ENCODE results near the gene FAM89B.

FAM89B gene

GRCh38 chr11:65617990-65618751 is 45.8 kb downstream of the FAM89B start:
- Histone ChIP-seq H3K27ac (ENCODE audit: low read depth, low read length) (no peak overlapping the region), H3K9me3 (ENCODE audit: insufficient read depth, low read depth, low read length) (no peaks in the 10 kb centered on the region), H3K4me1 (ENCODE audit: insufficient read depth, low read length) (0 out of 2 replicates have a peak, but pooled peaks cover 4% of the 10 kb centered on the region), H3K36me3 (ENCODE audit: insufficient read depth, low read length) (peaks cover 54% of the 10 kb centered on the region), H3K4me3 (ENCODE audit: low read length) (no peak overlapping the region), H3K27me3 (ENCODE audit: insufficient read depth, low read length) (no peaks in the 10 kb centered on the region), H3K9ac (ENCODE audit: low read depth, low read length) (no peak overlapping the region)
- 94% methylated on average over 33 of the region's 33 CpGs for WGBS

GRCh38 chr11:65618763-65619162 is 46.4 kb downstream of the FAM89B start:
- H3K36me3 ChIP-seq (ENCODE audit: insufficient read depth, low read length) = peaks cover 60% of the 10 kb centered on the region
- H3K27me3 ChIP-seq (ENCODE audit: insufficient read depth, low read length) = no peaks in the 10 kb centered on the region
- no peak overlapping the region for H3K9ac ChIP-seq (ENCODE audit: low read depth, low read length)
- H3K27ac ChIP-seq (ENCODE audit: low read depth, low read length) = no peak overlapping the region
- no peak overlapping the region for H3K4me3 ChIP-seq (ENCODE audit: low read length)
- H3K4me1 ChIP-seq (ENCODE audit: insufficient read depth, low read length) = 0 out of 2 replicates have a peak, but pooled peaks cover 4% of the 10 kb centered on the region
- no peaks in the 10 kb centered on the region for H3K9me3 ChIP-seq (ENCODE audit: insufficient read depth, low read depth, low read length)
- 95% methylated on average over 14 of the region's 14 CpGs for WGBS

GRCh38 chr11:65619281-65619928 is 47.1 kb downstream of the FAM89B start:
- no peaks in the 10 kb centered on the region for H3K27me3 ChIP-seq (ENCODE audit: insufficient read depth, low read length)
- 96% methylated on average over 29 of the region's 29 CpGs for WGBS
- H3K4me3 ChIP-seq (ENCODE audit: low read length) = no peak overlapping the region
- H3K36me3 ChIP-seq (ENCODE audit: insufficient read depth, low read length) = peaks cover 66% of the 10 kb centered on the region
- H3K4me1 ChIP-seq (ENCODE audit: insufficient read depth, low read length) = 0 out of 2 replicates have a peak, but pooled peaks cover 4% of the 10 kb centered on the region
- H3K9me3 ChIP-seq (ENCODE audit: insufficient read depth, low read depth, low read length) = no peaks in the 10 kb centered on the region
- no peak overlapping the region for H3K27ac ChIP-seq (ENCODE audit: low read depth, low read length)
- H3K9ac ChIP-seq (ENCODE audit: low read depth, low read length) = no peak overlapping the region

GRCh38 chr11:65620666-65621065 is 48.3 kb downstream of the FAM89B start:
- WGBS = 94% methylated on average over 19 of the region's 19 CpGs
- 0 out of 2 replicates have a peak, but pooled peaks cover 4% of the 10 kb centered on the region for H3K4me1 ChIP-seq (ENCODE audit: insufficient read depth, low read length)
- H3K36me3 ChIP-seq (ENCODE audit: insufficient read depth, low read length) = peaks cover 77% of the 10 kb centered on the region
- no peaks in the 10 kb centered on the region for H3K27me3 ChIP-seq (ENCODE audit: insufficient read depth, low read length)
- H3K9ac ChIP-seq (ENCODE audit: low read depth, low read length) = no peak overlapping the region
- no peak overlapping the region for H3K4me3 ChIP-seq (ENCODE audit: low read length)
- no peak overlapping the region for H3K27ac ChIP-seq (ENCODE audit: low read depth, low read length)
- no peaks in the 10 kb centered on the region for H3K9me3 ChIP-seq (ENCODE audit: insufficient read depth, low read depth, low read length)

- Histone ChIP-seq H3K27me3 (ENCODE audit: insufficient read depth, low read length) (no peaks in the 10 kb centered on the region), H3K36me3 (ENCODE audit: insufficient read depth, low read length) (peaks cover 83% of the 10 kb centered on the region), H3K9ac (ENCODE audit: low read depth, low read length) (no peak overlapping the region), H3K27ac (ENCODE audit: low read depth, low read length) (no peak overlapping the region), H3K4me3 (ENCODE audit: low read length) (no peak overlapping the region), H3K4me1 (ENCODE audit: insufficient read depth, low read length) (0 out of 2 replicates have a peak, but pooled peaks cover 3% of the 10 kb centered on the region), H3K9me3 (ENCODE audit: insufficient read depth, low read depth, low read length) (no peaks in the 10 kb centered on the region)
- 94% methylated on average over 14 of the region's 14 CpGs for WGBS
Observed at GRCh38 chr11:65621460-65621859, 49.1 kb downstream of the FAM89B start.

- Histone ChIP-seq H3K27me3 (ENCODE audit: insufficient read depth, low read length) (no peaks in the 10 kb centered on the region), H3K36me3 (ENCODE audit: insufficient read depth, low read length) (peaks cover 88% of the 10 kb centered on the region), H3K27ac (ENCODE audit: low read depth, low read length) (no peak overlapping the region), H3K9me3 (ENCODE audit: insufficient read depth, low read depth, low read length) (no peaks in the 10 kb centered on the region), H3K4me1 (ENCODE audit: insufficient read depth, low read length) (no peaks in the 10 kb centered on the region), H3K4me3 (ENCODE audit: low read length) (no peak overlapping the region), H3K9ac (ENCODE audit: low read depth, low read length) (no peak overlapping the region)
- WGBS = 95% methylated on average over 16 of the region's 16 CpGs
Observed at GRCh38 chr11:65622011-65622410, 49.7 kb downstream of the FAM89B start.

- Histone ChIP-seq H3K27ac (ENCODE audit: low read depth, low read length) (no peak overlapping the region), H3K4me1 (ENCODE audit: insufficient read depth, low read length) (no peaks in the 10 kb centered on the region), H3K36me3 (ENCODE audit: insufficient read depth, low read length) (peaks cover 88% of the 10 kb centered on the region), H3K27me3 (ENCODE audit: insufficient read depth, low read length) (no peaks in the 10 kb centered on the region), H3K9me3 (ENCODE audit: insufficient read depth, low read depth, low read length) (no peaks in the 10 kb centered on the region), H3K9ac (ENCODE audit: low read depth, low read length) (no peak overlapping the region), H3K4me3 (ENCODE audit: low read length) (no peak overlapping the region)
- WGBS = 96% methylated on average over 14 of the region's 14 CpGs
Observed at GRCh38 chr11:65623177-65623576, 50.8 kb downstream of the FAM89B start.

All from HUES64 (cell line).